GM18505 (cell line): Measurements from ENCODE around the gene ATP5MC3.

ENCODE experiments used
- ATAC-seq: cut with Tn5 transposase; IDR thresholded peaks from one replicate; pipeline ENCODE4 v1.9.1; 2021; ENCODE audit not compliant: unreplicated experiment
- POLR2A ChIP-seq: IDR thresholded peaks from 4 replicates; pipeline ENCODE4 v1.6.1; 2011; ENCODE audit warnings: borderline replicate concordance; ENCODE audit not compliant: insufficient read depth, insufficient read length; ENCODE audit errors: extremely low read depth

Gene ATP5MC3

GRCh38 chr2:175158894-175159293 lies 22.6 kb downstream of the ATP5MC3 start:
- no peak for TF ChIP-seq POLR2A
- ATAC-seq, result no peak

GRCh38 chr2:175156534-175156933 lies 25.0 kb downstream of the ATP5MC3 start:
- no peak for ATAC-seq
- TF ChIP-seq POLR2A, result no peak

GRCh38 chr2:175154661-175155082 lies 26.8 kb downstream of the ATP5MC3 start:
- TF ChIP-seq POLR2A, result no peak
- ATAC-seq, result peak; percentile 74

- ATAC-seq, result peak; percentile 59
- no peak for TF ChIP-seq POLR2A
Measured at GRCh38 chr2:175152242-175152641, 29.3 kb downstream of the ATP5MC3 start.

GRCh38 chr2:175151791-175152190 lies 29.7 kb downstream of the ATP5MC3 start:
- ATAC-seq, result no peak
- no peak for TF ChIP-seq POLR2A

- no peak for TF ChIP-seq POLR2A
- no peak for ATAC-seq
Measured at GRCh38 chr2:175147186-175147585, 34.3 kb downstream of the ATP5MC3 start.

- no peak for ATAC-seq
Measured at GRCh38 chr2:175143678-175144077, 37.8 kb downstream of the ATP5MC3 start.

GRCh38 chr2:175143191-175143590 lies 38.3 kb downstream of the ATP5MC3 start:
- ATAC-seq, result no peak
- TF ChIP-seq POLR2A, result no peak

More at GRCh38 chr2:175143678-175144077, 37.8 kb downstream of the ATP5MC3 start:
- TF ChIP-seq POLR2A, result no peak

- ATAC-seq, result no peak
Measured at GRCh38 chr2:175140332-175140731, 41.2 kb downstream of the ATP5MC3 start.

GRCh38 chr2:175137793-175138192 lies 43.7 kb downstream of the ATP5MC3 start:
- no peak for TF ChIP-seq POLR2A
- no peak for ATAC-seq

More at GRCh38 chr2:175140332-175140731, 41.2 kb downstream of the ATP5MC3 start:
- TF ChIP-seq POLR2A, result no peak

- no peak for ATAC-seq
Measured at GRCh38 chr2:175136334-175137215, 44.9 kb downstream of the ATP5MC3 start.

GRCh38 chr2:175135862-175136261 lies 45.6 kb downstream of the ATP5MC3 start:
- no peak for TF ChIP-seq POLR2A
- ATAC-seq, result no peak

More at GRCh38 chr2:175136334-175137215, 44.9 kb downstream of the ATP5MC3 start:
- TF ChIP-seq POLR2A, result no peak

GRCh38 chr2:175135177-175135576 lies 46.3 kb downstream of the ATP5MC3 start:
- no peak for ATAC-seq
- TF ChIP-seq POLR2A, result no peak

GRCh38 chr2:175131252-175131651 lies 50.3 kb downstream of the ATP5MC3 start:
- ATAC-seq, result no peak
- TF ChIP-seq POLR2A, result no peak
